Stomach smooth muscle (tissue), 2 donors: ENCODE data around the gene MEIOSIN.

Source experiments
- H3K27ac ChIP-seq: one replicate; pipeline ENCODE4 v1.7.0; 2013; ENCODE audit warnings: mild to moderate bottlenecking, low read length, inconsistent platforms
- H3K27me3 ChIP-seq, 2 donors: one replicate each; pipeline ENCODE4 v1.7.0; 2013; ENCODE audit warnings: low read length in 2 of 2; ENCODE audit not compliant: insufficient read depth in 2 of 2, control insufficient read depth in 1 of 2
- H3K36me3 ChIP-seq, 2 donors: one replicate each; pipeline ENCODE4 v1.7.0; 2013; ENCODE audit warnings: low read length in 2 of 2; ENCODE audit not compliant: control insufficient read depth in 2 of 2, insufficient read depth in 2 of 2
- H3K4me1 ChIP-seq: one replicate; pipeline ENCODE4 v1.7.0; 2013; ENCODE audit warnings: low read length; ENCODE audit not compliant: control insufficient read depth, insufficient read depth
- H3K4me3 ChIP-seq, 2 donors: one replicate each; pipeline ENCODE4 v1.7.0; 2013; ENCODE audit warnings: low read length in 2 of 2
- H3K9ac ChIP-seq, 2 donors: one replicate each; pipeline ENCODE4 v1.7.0; 2013; ENCODE audit warnings: low read length in 2 of 2, mild to moderate bottlenecking in 1 of 2
- H3K9me3 ChIP-seq, 2 donors: one replicate each; pipeline ENCODE4 v1.7.0; 2013; ENCODE audit warnings: low read length in 2 of 2; ENCODE audit not compliant: control insufficient read depth in 2 of 2
- donor health status: healthy.
- donor health status: Pancreatic carcinoma.

The MEIOSIN gene

DNA sequence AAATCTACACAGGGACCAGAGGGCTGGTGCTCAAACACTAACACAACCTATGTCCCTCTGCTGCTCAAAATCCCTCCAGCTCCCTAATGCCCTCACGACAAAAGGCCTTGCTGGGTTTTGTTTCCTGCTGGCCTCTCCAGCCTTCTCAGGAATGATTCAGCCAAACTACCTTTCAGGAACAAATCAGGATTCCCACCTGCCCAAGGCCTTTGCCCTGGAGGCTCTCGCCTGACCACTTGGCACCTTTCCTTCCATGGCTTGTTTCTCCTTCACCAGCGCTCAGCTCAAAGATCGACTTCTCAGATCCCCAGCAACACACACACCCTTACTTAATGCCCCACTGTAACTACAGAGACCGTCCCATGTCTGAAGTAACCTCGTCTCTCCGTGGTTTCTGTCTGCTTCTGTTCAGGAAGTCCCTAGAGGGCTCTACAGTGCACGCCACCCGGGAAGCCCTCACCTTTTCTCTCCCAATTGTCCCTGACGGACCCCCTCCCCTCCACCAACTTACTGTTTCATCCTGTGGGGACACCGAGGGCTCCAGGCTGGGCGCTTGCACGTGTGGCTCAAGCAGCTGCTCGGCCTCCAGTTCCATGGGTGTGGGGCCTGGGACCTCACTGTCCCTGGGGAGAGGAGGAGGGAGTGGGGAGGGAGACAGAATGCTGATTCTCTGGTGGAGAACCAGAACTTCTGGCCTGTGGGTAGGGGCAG lies 39.0 kb downstream of the MEIOSIN start:
- Histone ChIP-seq H3K9ac (no peak overlapping the region), H3K27ac (peak overlapping the region; percentile 46), H3K36me3 (peaks cover 20 to 31% of the 10 kb centered on the region in 2 donors), H3K27me3 (no peaks in the 10 kb centered on the region), H3K9me3 (no peaks in the 10 kb centered on the region), H3K4me1 (peaks cover 40% of the 10 kb centered on the region), H3K4me3 (no peak overlapping the region)

DNA sequence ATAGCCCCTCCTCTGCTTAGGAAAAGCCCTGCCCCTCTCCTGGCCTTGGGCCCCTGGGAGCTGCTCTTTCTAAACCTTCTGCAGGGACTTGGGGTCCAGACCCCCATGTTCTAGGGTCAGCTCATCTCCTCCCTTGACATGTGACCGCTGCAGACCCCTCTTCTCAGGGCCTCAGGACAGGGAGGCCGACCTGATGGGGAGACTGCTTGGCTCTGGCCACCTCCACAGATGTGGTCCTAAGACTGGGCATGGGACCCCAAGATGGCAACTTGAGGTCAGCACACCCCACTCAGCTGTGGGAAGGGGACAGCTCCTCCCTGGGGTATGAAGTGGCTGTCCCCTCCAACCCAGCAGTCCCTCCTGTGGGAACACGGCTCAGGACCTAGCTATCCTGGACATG lies 39.7 kb downstream of the MEIOSIN start:
- peaks cover 25 to 36% of the 10 kb centered on the region in 2 donors for H3K36me3 ChIP-seq
- H3K9ac ChIP-seq, result no peak overlapping the region
- peak overlapping the region; percentile 46 for H3K27ac ChIP-seq

DNA sequence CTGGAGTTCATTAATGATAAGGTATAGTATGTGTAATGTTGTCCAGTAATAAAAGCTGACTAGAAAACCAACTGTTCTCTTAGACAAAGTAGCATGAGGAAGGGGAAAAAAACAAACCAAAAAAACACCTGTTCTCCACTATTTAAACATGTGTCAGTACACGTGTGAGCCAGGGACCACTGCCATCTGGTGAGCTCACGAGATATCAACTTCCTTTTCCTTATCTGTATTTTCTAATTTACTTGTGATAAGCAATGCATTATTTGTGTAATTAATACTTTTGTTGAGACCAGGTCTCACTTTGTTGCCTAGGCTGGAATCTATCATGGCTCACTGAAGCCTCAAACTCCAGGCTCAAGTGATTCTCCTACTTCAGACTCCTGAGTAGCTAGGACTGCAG lies 40.1 kb downstream of the MEIOSIN start:
- Histone ChIP-seq H3K36me3 (peaks cover 27 to 41% of the 10 kb centered on the region in 2 donors), H3K27ac (peak overlapping the region; percentile 46), H3K9ac (no peak overlapping the region), H3K4me3 (no peak overlapping the region), H3K9me3 (no peaks in the 10 kb centered on the region), H3K4me1 (peaks cover 34% of the 10 kb centered on the region), H3K27me3 (no peaks in the 10 kb centered on the region)

More for the DNA sequence above, 39.7 kb downstream of the MEIOSIN start:
- Histone ChIP-seq H3K9me3 (no peaks in the 10 kb centered on the region), H3K4me1 (peaks cover 36% of the 10 kb centered on the region), H3K4me3 (no peak overlapping the region), H3K27me3 (no peaks in the 10 kb centered on the region)

DNA sequence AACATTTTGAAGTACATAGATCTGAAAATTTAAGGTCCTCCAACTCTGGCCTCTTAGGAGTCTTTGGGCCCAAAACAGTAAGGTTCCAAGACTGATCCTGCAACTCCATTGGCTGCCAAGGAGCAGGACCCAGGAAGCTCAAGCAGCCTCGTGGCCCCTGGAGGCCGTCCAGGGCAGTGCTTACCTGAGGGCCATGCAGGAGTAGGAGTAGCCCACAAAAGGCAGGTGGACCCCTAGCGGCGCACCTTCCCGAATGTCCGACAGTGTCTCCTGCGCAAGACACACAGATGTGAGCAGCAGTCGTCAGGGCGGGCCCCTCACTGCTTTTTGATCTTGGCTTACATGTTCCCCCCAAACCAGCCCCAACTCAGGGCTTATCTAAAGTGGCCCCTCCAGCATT lies 41.5 kb downstream of the MEIOSIN start:
- H3K4me1 ChIP-seq, result peaks cover 43% of the 10 kb centered on the region
- peaks cover 27 to 48% of the 10 kb centered on the region in 2 donors for H3K36me3 ChIP-seq
- no peak overlapping the region for H3K9ac ChIP-seq
- no peaks in the 10 kb centered on the region for H3K27me3 ChIP-seq
- no peak overlapping the region for H3K4me3 ChIP-seq
- no peaks in the 10 kb centered on the region for H3K9me3 ChIP-seq
- no peak overlapping the region for H3K27ac ChIP-seq

DNA sequence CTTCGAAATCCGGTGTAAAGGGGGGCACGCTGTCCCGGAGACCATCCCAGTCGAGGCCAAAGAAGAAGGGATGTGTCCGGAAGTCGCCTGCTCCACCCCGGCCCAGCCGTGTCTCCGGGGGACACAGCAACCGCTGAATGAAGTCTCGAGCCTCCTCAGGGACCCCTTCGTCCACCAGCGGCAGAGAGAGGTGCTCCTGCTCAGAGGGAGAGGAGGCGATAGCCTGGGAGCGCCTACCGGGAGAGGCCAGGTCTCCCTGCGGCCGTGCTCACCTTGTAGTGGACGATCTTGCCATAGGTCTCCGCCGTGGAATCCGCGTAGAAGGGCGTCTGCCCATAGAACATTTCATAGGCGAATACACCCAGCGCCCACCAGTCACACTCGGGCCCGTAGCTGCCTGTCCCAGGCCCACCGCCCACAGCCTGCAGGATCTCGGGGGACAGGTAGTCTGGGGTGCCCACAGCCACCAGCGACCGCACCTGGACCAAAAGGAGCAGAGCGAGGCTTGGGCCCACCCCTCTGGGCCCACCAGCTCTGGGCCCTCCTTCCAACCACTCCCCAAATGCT lies 44.2 kb downstream of the MEIOSIN start:
- Histone ChIP-seq H3K36me3 (peaks cover 27 to 39% of the 10 kb centered on the region in 2 donors), H3K9ac (no peak overlapping the region), H3K4me3 (no peak overlapping the region), H3K27me3 (no peaks in the 10 kb centered on the region), H3K9me3 (no peaks in the 10 kb centered on the region), H3K4me1 (peaks cover 41% of the 10 kb centered on the region), H3K27ac (peak overlapping the region; percentile 41)

DNA sequence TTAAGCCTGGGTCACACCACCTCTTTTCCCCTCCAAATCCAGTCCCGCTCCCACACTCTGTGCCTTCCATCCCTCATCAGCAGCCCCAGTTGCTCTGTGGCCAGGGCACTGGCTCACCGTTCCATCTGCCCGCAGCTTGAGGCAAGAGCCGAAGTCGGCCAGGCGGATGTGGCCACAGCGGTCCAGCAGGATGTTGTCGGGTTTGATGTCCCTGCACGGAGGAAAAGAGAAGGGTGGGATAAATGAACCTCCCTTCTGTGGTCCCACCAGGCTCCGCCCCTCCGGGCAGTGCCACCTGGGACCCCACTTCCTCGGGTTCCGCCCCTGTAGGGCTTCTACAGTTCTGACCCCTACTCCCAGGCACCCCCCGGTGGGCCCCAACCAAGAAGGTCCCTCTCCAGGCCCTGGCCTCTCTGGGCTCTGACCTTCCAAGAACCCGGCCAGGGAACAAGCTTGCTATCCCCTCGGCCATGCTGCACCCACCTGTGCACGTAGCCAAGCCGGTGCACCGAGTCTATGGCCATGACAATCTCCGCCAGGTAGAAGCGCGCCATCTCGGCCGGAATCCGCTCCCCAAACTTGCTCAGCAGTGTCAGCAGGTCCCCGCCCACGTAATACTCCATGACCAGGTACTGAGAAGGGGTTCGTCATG lies 44.9 kb downstream of the MEIOSIN start:
- H3K4me3 ChIP-seq, result no peak overlapping the region
- H3K4me1 ChIP-seq, result peaks cover 38% of the 10 kb centered on the region
- H3K9me3 ChIP-seq, result no peaks in the 10 kb centered on the region
- no peaks in the 10 kb centered on the region for H3K27me3 ChIP-seq
- no peak overlapping the region for H3K9ac ChIP-seq
- H3K27ac ChIP-seq, result peak overlapping the region; percentile 41
- peaks cover 25 to 35% of the 10 kb centered on the region in 2 donors for H3K36me3 ChIP-seq

DNA sequence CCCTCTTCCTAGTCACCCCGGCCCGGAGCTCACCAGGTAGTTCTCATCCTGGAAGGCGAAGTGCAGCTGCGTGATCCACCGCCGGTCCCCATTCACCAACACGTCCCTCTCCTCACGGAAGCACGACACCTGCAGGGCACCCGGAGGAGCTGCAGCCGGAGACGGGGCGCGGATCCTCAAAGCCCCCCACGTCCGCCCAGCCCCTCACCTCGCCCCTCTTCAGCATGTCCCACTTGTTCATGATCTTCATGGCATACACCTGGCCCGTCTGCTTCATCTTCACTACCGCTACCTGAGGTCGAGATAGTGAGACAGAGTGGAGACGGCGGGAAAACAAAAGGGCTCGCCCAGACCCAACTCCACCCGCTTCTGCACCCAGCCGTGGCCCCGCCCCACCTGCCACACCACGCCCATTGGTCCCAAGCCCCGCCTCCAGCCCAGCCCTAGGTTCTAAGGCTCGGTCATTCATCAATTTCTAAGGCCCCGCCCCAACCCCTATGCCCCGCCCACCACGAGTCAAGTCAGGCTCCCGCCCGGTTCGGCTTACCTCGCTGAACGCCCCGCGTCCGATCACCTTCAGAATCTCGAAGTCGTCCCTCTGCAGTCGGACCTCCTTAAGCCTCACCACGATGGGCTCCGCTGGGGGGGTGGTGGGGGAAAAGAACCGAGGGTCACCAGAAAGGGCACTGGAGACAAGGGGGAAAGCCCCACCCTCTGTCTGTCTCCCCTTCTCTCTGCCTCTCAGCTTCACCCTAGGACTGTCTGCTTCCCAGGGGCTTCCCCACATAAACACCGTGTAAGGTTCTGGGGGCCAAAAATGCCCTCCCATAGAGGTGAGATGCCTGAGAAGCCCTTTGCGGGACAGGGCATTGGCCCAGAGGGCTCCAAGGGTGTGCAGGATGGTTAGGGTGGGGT lies 46.2 kb downstream of the MEIOSIN start:
- Histone ChIP-seq H3K9ac (peak overlapping the region; percentile 74 to 85), H3K9me3 (no peaks in the 10 kb centered on the region), H3K27me3 (no peaks in the 10 kb centered on the region), H3K36me3 (peaks cover 20 to 30% of the 10 kb centered on the region in 2 donors), H3K4me1 (peaks cover 45% of the 10 kb centered on the region), H3K27ac (peak overlapping the region; percentile 86), H3K4me3 (peak overlapping the region; percentile 63 to 95)

DNA sequence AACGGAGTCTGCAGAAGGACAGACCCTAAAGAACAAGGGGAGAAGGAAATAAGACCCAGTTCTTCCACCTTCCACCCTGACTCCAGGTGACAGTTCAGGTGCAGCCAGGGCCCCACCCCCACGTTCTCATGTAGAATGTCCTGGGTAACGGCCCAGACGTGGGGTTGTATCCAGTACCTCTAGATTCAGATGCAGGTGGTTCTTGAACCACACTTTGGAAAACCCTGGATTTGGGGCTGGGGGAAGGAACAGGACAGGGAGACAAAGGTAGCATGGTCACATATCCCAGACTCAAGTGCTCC lies 46.9 kb downstream of the MEIOSIN start:
- H3K27ac ChIP-seq, result peak overlapping the region; percentile 86
- H3K9ac ChIP-seq, result peak overlapping the region; percentile 74 to 85
- peaks cover 51% of the 10 kb centered on the region for H3K4me1 ChIP-seq
- H3K27me3 ChIP-seq, result no peaks in the 10 kb centered on the region
- H3K36me3 ChIP-seq, result peaks cover 17 to 25% of the 10 kb centered on the region in 2 donors
- peak overlapping the region; percentile 63 to 95 for H3K4me3 ChIP-seq
- no peaks in the 10 kb centered on the region for H3K9me3 ChIP-seq

DNA sequence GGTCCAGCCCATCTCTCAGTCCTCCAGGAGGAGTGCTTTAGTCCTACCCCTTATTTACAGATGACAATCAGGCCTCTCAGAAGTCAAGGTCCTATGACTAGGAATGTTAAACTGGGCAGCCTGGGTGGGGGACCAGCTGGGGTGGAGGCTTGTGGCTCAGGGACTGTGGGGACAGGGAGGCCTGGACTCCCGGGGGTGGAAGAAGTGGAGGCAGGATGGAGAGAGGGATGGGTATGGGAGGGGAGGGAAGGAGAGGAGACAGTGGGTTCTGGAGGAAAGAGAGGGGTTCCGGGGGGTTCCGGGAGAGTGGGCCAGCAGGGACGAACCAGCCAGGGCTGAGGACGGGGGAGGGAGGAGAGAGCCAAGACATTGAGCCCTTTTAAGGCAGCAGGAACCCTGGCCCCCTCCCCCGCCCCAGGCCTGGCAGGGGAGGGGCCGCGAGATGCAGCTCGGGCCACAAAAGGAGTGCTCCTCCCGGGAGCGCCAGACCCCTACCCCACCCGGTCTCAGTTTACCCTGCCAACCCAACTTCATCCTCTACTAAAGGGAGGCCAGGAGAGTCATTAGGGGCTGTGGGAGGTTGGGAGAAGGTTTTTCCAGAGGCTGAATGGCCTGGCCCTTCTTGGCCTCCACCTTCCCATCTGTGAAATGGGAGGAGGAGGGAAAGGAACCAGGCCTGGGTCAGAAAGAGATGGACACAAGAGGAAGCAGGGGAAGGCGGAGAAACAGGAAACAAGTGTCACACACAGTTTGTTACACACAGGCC lies 47.4 kb downstream of the MEIOSIN start:
- H3K36me3 ChIP-seq, result peaks cover 17 to 25% of the 10 kb centered on the region in 2 donors
- H3K4me3 ChIP-seq, result peak overlapping the region; percentile 63 to 95
- peak overlapping the region; percentile 86 for H3K27ac ChIP-seq
- peaks cover 57% of the 10 kb centered on the region for H3K4me1 ChIP-seq
- H3K9me3 ChIP-seq, result no peaks in the 10 kb centered on the region
- no peaks in the 10 kb centered on the region for H3K27me3 ChIP-seq
- peak overlapping the region; percentile 74 to 85 for H3K9ac ChIP-seq
